ENCODE results near the gene ST8SIA6. TPM values are rescaled to one million over a fixed set of nuclear protein-coding genes. Genes with fewer than 3 reads are reported as not detected.

ST8SIA6 gene
- not detected in 2 replicates for total RNA-seq

DNA sequence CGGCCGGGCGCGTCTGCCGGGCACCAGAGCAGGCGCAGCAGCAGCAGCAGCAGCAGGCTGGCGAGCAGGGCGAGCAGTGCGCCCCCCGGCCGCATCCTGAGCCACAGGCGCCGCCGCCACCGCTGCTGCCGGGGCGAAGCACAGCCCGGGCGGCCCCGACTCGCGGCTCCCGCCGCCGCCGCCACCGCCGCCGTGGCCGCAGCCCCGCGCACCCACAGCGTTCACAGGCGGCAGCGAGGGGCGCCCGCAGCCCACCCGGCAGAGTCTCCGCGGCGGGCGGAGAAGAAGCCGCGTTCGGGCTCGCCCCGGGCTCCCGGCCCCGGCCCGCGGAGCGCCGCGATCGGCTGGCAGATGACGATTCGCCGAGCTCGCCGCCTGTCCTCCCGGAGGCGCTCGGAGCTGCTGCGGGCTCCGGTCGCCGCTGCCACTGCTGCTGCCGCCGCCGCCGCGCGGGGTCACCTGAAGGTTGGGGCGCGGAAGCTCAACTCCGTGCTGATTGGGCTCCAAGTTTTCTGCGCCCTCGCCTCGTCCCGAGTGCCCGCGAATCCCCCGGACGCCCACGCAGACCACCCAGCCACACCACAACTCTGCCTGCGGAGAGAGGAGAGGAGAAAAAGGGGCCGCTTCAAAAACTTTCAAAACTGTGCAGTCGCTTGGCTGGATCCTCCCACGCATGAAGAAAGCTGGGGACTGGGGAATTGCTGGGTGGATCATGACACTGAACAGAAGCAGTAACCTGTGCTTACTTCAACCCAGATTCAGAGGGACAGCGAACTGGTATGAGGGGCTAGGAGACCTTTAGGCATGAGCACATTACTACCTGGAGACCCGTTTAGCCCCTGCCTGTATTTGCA lies at the start of gene ST8SIA6:
ST8SIA6 (minus strand) TSS at position 435 of the 854 bp plus-strand sequence; CDS start at position 95, 340 bp downstream.

Other genes with a start within 250 kb of the ST8SIA6 start
- 6,217 and 6,779 TPM in 2 replicates for gene VIM, start 226.4 kb downstream of the ST8SIA6 start, total RNA-seq
- gene HACD1, start 162.8 kb upstream of the ST8SIA6 start, total RNA-seq: 32.0 and 42.6 TPM in 2 replicates
- 21.5 and 25.4 TPM in 2 replicates for gene STAM, start 189.6 kb upstream of the ST8SIA6 start, total RNA-seq